22Rv1 (cell line): ENCODE data around the gene CPXM2.

Experiments used
- H3K27ac ChIP-seq: fragments of 450-650 bp; 2 replicates; pipeline ENCODE4 v1.5.1; 2017
- CTCF ChIP-seq: fragments of 450-650 bp; IDR thresholded peaks from 2 replicates; pipeline ENCODE4 v1.5.1; 2017; ENCODE audit warnings: mild to moderate bottlenecking
- ZFX ChIP-seq: fragments of 450-650 bp; IDR thresholded peaks from 2 replicates; pipeline ENCODE4 v1.6.1; 2017; ENCODE audit warnings: antibody characterized with exemption, borderline replicate concordance

CPXM2 gene

GRCh38 chr10:123759041-123759440 is 132.6 kb downstream of the CPXM2 start:
- H3K27ac ChIP-seq: no peak overlapping the region
- TF ChIP-seq ZFX (no peak), CTCF (no peak)

GRCh38 chr10:123757853-123758252 is 133.8 kb downstream of the CPXM2 start:
- TF ChIP-seq CTCF: no peak
- no peak for TF ChIP-seq ZFX
- no peak overlapping the region for H3K27ac ChIP-seq

- TF ChIP-seq ZFX: no peak
- TF ChIP-seq CTCF: no peak
These were observed 136.5 kb downstream of the CPXM2 start for GRCh38 chr10:123755061-123755460.

GRCh38 chr10:123754123-123754522 is 137.5 kb downstream of the CPXM2 start:
- no peak overlapping the region for H3K27ac ChIP-seq
- TF ChIP-seq ZFX: no peak
- TF ChIP-seq CTCF: no peak

More at GRCh38 chr10:123755061-123755460, 136.5 kb downstream of the CPXM2 start:
- no peak overlapping the region for H3K27ac ChIP-seq

- TF ChIP-seq CTCF: no peak
- TF ChIP-seq ZFX: no peak
- no peak overlapping the region for H3K27ac ChIP-seq
These were observed 140.1 kb downstream of the CPXM2 start for GRCh38 chr10:123751342-123752134.

GRCh38 chr10:123750901-123751300 is 140.7 kb downstream of the CPXM2 start:
- no peak overlapping the region for H3K27ac ChIP-seq
- no peak for TF ChIP-seq ZFX

GRCh38 chr10:123748711-123749110 is 142.9 kb downstream of the CPXM2 start:
- TF ChIP-seq CTCF (no peak), ZFX (no peak)
- H3K27ac ChIP-seq: no peak overlapping the region

- no peak for TF ChIP-seq CTCF
- no peak for TF ChIP-seq ZFX
- H3K27ac ChIP-seq: no peak overlapping the region
These were observed 144.2 kb downstream of the CPXM2 start for GRCh38 chr10:123747426-123747825.
